A549 treated with dexamethasone at 1 μM for 4 hours (cell line): ENCODE measurements around the gene NKX1-2. TPM values are rescaled to one million over a fixed set of nuclear protein-coding genes. Genes with fewer than 3 reads are reported as not detected.

Experiments
- total RNA-seq: library from RNA; stranded (reverse); fragments of 200-300 nt; extraction: Qiagen RNA extraction; gene quantifications from 5 replicates; pipeline ENCODE4 v1.2.3, GENCODE V29; 2022

NKX1-2 gene
- total RNA-seq = 0.02 to 0.08 TPM (median 0.05 TPM) in 4 of 5 replicates, not detected in the other

DNA sequence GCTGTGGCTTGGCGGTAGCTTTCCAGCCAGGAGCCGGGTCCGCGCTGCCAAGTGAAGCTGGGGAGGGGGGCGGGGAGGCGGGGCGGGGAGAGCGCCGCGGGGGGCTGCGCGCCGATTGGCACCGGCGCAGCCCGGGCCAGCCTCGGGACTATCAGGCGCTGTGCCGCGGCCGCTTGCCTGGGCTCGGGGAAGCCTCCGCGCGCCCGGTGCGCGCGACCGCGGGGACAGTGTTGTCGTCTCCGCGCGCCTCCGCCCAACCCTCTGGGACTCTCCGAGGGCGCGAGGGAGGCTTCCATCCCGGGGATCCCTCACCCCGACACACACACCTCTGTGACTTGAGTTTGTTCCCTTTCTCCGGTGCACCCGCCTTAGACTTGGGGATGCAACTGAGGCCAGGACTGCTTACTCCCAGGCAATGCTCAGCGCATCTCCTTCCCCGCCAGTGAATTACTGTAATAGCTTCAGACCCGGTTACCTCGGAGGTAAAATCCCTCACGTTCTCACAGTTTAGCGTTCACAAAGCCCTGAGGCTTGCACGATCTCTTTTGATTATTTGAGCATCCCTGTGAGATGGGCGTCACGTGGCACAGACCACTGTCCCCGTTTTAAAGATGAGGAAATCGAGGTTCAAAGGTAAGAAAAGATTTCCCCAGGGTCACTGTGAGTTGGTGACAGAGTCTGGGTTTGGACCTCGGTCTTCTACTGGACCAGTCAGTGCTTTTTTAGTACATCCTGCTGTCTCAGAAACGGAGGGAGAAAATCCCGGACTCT is at the start of gene NKX1-2:
Gene NKX1-2, minus strand, starts transcription at position 24 of the 771 bp plus-strand sequence. CDS start 92 bp downstream, outside the sequence.

DNA sequence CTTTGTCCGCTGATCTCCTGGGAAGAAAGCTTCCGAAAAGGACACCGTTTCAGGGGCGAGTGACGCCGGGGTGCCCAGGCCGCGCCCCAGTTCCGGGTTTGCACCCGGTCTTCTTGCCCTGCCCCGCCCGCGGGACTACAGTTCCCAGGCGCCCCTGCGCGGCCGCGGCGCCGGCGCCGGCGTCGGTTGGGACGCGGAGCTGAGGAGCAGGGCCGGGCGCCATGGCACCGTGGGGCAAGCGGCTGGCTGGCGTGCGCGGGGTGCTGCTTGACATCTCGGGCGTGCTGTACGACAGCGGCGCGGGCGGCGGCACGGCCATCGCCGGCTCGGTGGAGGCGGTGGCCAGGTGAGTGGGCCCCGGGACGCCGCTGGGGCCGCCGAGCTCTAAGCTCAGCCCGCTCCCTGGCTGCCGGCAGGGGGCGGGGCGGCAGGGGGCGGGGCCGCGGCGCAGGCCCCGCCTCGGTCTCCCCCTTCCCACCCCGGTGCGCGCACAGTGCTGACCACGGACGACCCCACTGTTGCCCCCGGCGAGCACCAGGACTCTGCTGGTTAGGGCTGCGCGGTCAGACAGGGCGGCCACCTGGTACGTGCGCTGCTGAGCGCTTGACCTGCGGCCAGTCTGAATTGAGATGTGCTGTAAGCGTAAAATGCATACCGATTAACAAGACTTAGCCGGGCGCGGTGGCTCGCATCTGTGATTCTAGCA is 12.0 kb upstream of the NKX1-2 start, which contains the start of gene LHPP:
Gene LHPP, plus strand, starts transcription at position 182 of the 706 bp plus-strand sequence. Its CDS starts 40 bp downstream, at position 222.

GRCh38 chr10:124418726-124419501 is 30.9 kb downstream of the NKX1-2 start, which contains the start of gene OAT:
Gene OAT, minus strand, starts transcription at chr10:124418923. Its CDS starts 6,752 bp downstream, at chr10:124412171.

Other genes with a start within 250 kb of the NKX1-2 start
- 74.3 to 95.2 TPM (median 75.5 TPM) in 5 replicates for gene OAT, start 31.1 kb downstream of the NKX1-2 start, total RNA-seq
- gene LHPP, start 11.8 kb upstream of the NKX1-2 start, total RNA-seq = 9.9 to 13.6 TPM (median 12.1 TPM) in 5 replicates